H1 (cell line): Measurements from ENCODE around the gene RMND1. TPM values are rescaled to one million over a fixed set of nuclear protein-coding genes. Genes with fewer than 3 reads are reported as not detected.

Experiments
- CTCF ChIA-PET: fragments of 300-600 bp; sonication (Branson Sonifier 250); formaldehyde crosslinking; loops from one replicate; lab custom pipeline; 2021; ENCODE audit not compliant: partially characterized antibody; lab: Charles Lee
- POLR2A ChIA-PET: fragments of 300-600 bp; sonication (Branson Sonifier 250); formaldehyde crosslinking; loops from one replicate; lab custom pipeline; 2021; ENCODE audit warnings: inconsistent platforms; ENCODE audit not compliant: partially characterized antibody; lab: Charles Lee
- DNase-seq, 2 experiments: peaks; one replicate each; pipeline versions ENCODE4 v3.0.0 to v3.0.0-alpha.2; 2010 to 2022; ENCODE audit warnings: low spot score in 2 of 2, low read depth in 1 of 2, mixed read lengths in 1 of 2
- FAIRE-seq: peaks from 2 replicates; lab custom pipeline; 2011; peaks lifted over from hg19 to GRCh38; lab: Jason Lieb, UNC
- H2AFZ ChIP-seq: 2 replicates; pipeline ENCODE4 v1.8.1; 2012; ENCODE audit warnings: low read length, inconsistent platforms
- H2AK5ac ChIP-seq: 2 replicates; pipeline ENCODE4 v1.6.1; 2013; ENCODE audit warnings: low read depth, low read length
- H2BK120ac ChIP-seq: replicated peaks from 2 replicates; pipeline ENCODE3; 2013; ENCODE audit warnings: low read depth, low read length, inconsistent platforms
- H2BK12ac ChIP-seq: 2 replicates; pipeline ENCODE4 v1.6.1; 2013; ENCODE audit warnings: low read depth, low read length
- H2BK15ac ChIP-seq: 2 replicates; pipeline ENCODE4 v1.6.1; 2013; ENCODE audit warnings: low read length
- H2BK20ac ChIP-seq: 2 replicates; pipeline ENCODE4 v1.6.1; 2013; ENCODE audit warnings: low read length
- H2BK5ac ChIP-seq: 2 replicates; pipeline ENCODE4 v1.6.1; 2013; ENCODE audit warnings: low read depth, low read length
- H3K14ac ChIP-seq: 2 replicates; pipeline ENCODE4 v1.6.1; 2013; ENCODE audit warnings: inconsistent platforms; ENCODE audit not compliant: insufficient read length
- H3K18ac ChIP-seq: 2 replicates; pipeline ENCODE4 v1.6.1; 2013; ENCODE audit warnings: low read length; ENCODE audit errors: extremely low read depth
- H3K23ac ChIP-seq: 2 replicates; pipeline ENCODE4 v1.6.1; 2013; ENCODE audit warnings: inconsistent platforms; ENCODE audit not compliant: insufficient read length
- H3K23me2 ChIP-seq: 2 replicates; pipeline ENCODE4 v1.6.1; 2013; ENCODE audit warnings: low read depth, low read length
- H3K27ac ChIP-seq: 2 replicates; pipeline ENCODE4 v1.6.1; 2011; ENCODE audit warnings: low read depth, low read length, inconsistent platforms
- H3K27me3 ChIP-seq, 4 experiments: replicated peaks in 1 of 4; 1 replicate in 1 of 4; 2 replicates in 3 of 4; pipeline versions ENCODE4 v1.6.1 to v1.8.1; 2011 to 2013; ENCODE audit warnings: low read length in 3 of 4, mild to moderate bottlenecking in 3 of 4, inconsistent platforms in 2 of 4, mixed read lengths in 2 of 4, moderate library complexity in 1 of 4; ENCODE audit not compliant: control insufficient read depth in 3 of 4, insufficient read depth in 3 of 4; ENCODE audit errors: extremely low read depth in 1 of 4
- H3K36me3 ChIP-seq, 4 experiments: 2 replicates each; pipeline versions ENCODE4 v1.6.1 to v1.8.1; 2011 to 2013; ENCODE audit warnings: mild to moderate bottlenecking in 4 of 4, low read length in 3 of 4, moderate library complexity in 2 of 4, control low read depth in 1 of 4, inconsistent platforms in 1 of 4; ENCODE audit not compliant: insufficient read depth in 4 of 4, control insufficient read depth in 2 of 4
- H3K4ac ChIP-seq: replicated peaks from 2 replicates; pipeline ENCODE3; 2013; ENCODE audit warnings: low read length, low read depth, mixed read lengths, inconsistent platforms; ENCODE audit not compliant: insufficient read length
- H3K4me1 ChIP-seq, 4 experiments: replicated peaks in 1 of 4; 1 replicate in 1 of 4; 2 replicates in 3 of 4; pipeline versions ENCODE4 v1.6.1 to v1.8.1; 2011 to 2013; ENCODE audit warnings: low read length in 3 of 4, inconsistent platforms in 2 of 4, mixed read lengths in 1 of 4; ENCODE audit not compliant: insufficient read depth in 4 of 4, control insufficient read depth in 3 of 4
- H3K4me2 ChIP-seq, 2 experiments: 2 replicates each; pipeline versions ENCODE4 v1.6.1 to v1.8.1; 2011 to 2013; ENCODE audit warnings: low read depth in 2 of 2, low read length in 2 of 2, control low read depth in 1 of 2, inconsistent platforms in 1 of 2, mild to moderate bottlenecking in 1 of 2; ENCODE audit not compliant: insufficient read depth in 1 of 2
- H3K4me3 ChIP-seq, 4 experiments: fragments of 200-600, 300-600 bp in 1 of 4; sonication (generic), shearing (Covaris generic), sonication (Bioruptor Twin) in 1 of 4; 2 replicates each; pipeline versions ENCODE4 v1.5.1 to v1.8.1; 2011 to 2016; ENCODE audit warnings: low read length in 4 of 4, low read depth in 3 of 4, control low read depth in 2 of 4, inconsistent platforms in 2 of 4, mild to moderate bottlenecking in 2 of 4, mixed read lengths in 1 of 4, moderate library complexity in 1 of 4; ENCODE audit not compliant: insufficient read depth in 2 of 4; ENCODE audit errors: extremely low read depth in 1 of 4
- H3K56ac ChIP-seq: replicated peaks from 2 replicates; pipeline ENCODE3; 2013; ENCODE audit warnings: low read depth, mild to moderate bottlenecking, mixed read lengths, low read length, inconsistent platforms; ENCODE audit not compliant: insufficient read length
- H3K79me1 ChIP-seq: 2 replicates; pipeline ENCODE4 v1.6.1; 2013; ENCODE audit warnings: low read depth, low read length, control low read depth
- H3K79me2 ChIP-seq, 2 experiments: 2 replicates each; pipeline versions ENCODE4 v1.6.1 to v1.8.1; 2012 to 2013; ENCODE audit warnings: low read length in 2 of 2, mild to moderate bottlenecking in 2 of 2, inconsistent platforms in 1 of 2; ENCODE audit not compliant: insufficient read depth in 2 of 2, control insufficient read depth in 1 of 2
- H3K9ac ChIP-seq, 4 experiments: replicated peaks in 1 of 4; 1 replicate in 1 of 4; 2 replicates in 3 of 4; pipeline versions ENCODE4 v1.6.1 to v1.8.1; 2011 to 2013; ENCODE audit warnings: low read depth in 3 of 4, low read length in 3 of 4, control low read depth in 2 of 4, mild to moderate bottlenecking in 2 of 4, moderate library complexity in 2 of 4, inconsistent platforms in 1 of 4; ENCODE audit errors: extremely low read depth in 1 of 4
- H3K9me3 ChIP-seq, 2 experiments: 2 replicates each; pipeline versions ENCODE4 v1.6.1 to v1.8.1; 2012 to 2013; ENCODE audit warnings: mild to moderate bottlenecking in 2 of 2, moderate library complexity in 2 of 2, control low read depth in 1 of 2, inconsistent platforms in 1 of 2, low read depth in 1 of 2, low read length in 1 of 2, mixed read lengths in 1 of 2; ENCODE audit not compliant: insufficient read depth in 2 of 2
- H4K20me1 ChIP-seq, 2 experiments: replicated peaks in 1 of 2; 2 replicates each; pipeline versions ENCODE3 to v1.8.1; 2011 to 2013; ENCODE audit warnings: inconsistent platforms in 2 of 2, low read length in 2 of 2, mild to moderate bottlenecking in 1 of 2; ENCODE audit not compliant: insufficient read depth in 2 of 2, control insufficient read depth in 1 of 2
- H4K5ac ChIP-seq: 2 replicates; pipeline ENCODE4 v1.6.1; 2013; ENCODE audit warnings: low read length, low read depth, mixed read lengths, inconsistent platforms; ENCODE audit not compliant: insufficient read length
- H4K8ac ChIP-seq: 2 replicates; pipeline ENCODE4 v1.8.0; 2013; ENCODE audit warnings: mild to moderate bottlenecking, moderate library complexity, low read length, inconsistent platforms; ENCODE audit not compliant: insufficient read depth; ENCODE audit errors: extremely low read depth
- H4K91ac ChIP-seq: replicated peaks from 2 replicates; pipeline ENCODE3; 2013; ENCODE audit warnings: low read length, mixed read lengths, inconsistent platforms; ENCODE audit not compliant: insufficient read length
- BACH1 ChIP-seq: IDR thresholded peaks from 2 replicates; pipeline ENCODE4 v1.6.1; 2012; ENCODE audit warnings: low read length, improper control_type of control experiment
- CTBP2 ChIP-seq: IDR thresholded peaks from 2 replicates; pipeline ENCODE4 v1.7.0; 2011; ENCODE audit warnings: borderline replicate concordance, mild to moderate bottlenecking, moderate library complexity, mixed read lengths, low read length; ENCODE audit not compliant: insufficient read depth, insufficient read length
- E2F6 ChIP-seq: IDR thresholded peaks from 2 replicates; pipeline ENCODE4 v1.6.1; 2012; ENCODE audit warnings: inconsistent platforms
- EP300 ChIP-seq, 2 experiments: IDR thresholded peaks; 1 replicate in 1 of 2; 2 replicates in 1 of 2; pipeline ENCODE4 v1.6.1; 2011 to 2012; ENCODE audit warnings: low read depth in 2 of 2, low read length in 2 of 2, mild to moderate bottlenecking in 2 of 2, borderline replicate concordance in 1 of 2, inconsistent platforms in 1 of 2, moderate library complexity in 1 of 2
- JUN ChIP-seq: IDR thresholded peaks from 2 replicates; pipeline ENCODE4 v1.6.1; 2011; ENCODE audit warnings: low read depth, mild to moderate bottlenecking, improper control_type of control experiment, low read length
- MAX ChIP-seq: IDR thresholded peaks from 2 replicates; pipeline ENCODE4 v1.6.1; 2012; ENCODE audit warnings: inconsistent platforms
- RNF2 ChIP-seq: fragments of 200-900, 300-1000 bp; sonication (generic); IDR thresholded peaks from 2 replicates; pipeline ENCODE4 v1.7.1; 2016; ENCODE audit warnings: borderline replicate concordance, low read depth, mild to moderate bottlenecking, antibody characterized with exemption, low read length; ENCODE audit not compliant: poor library complexity, severe bottlenecking; ENCODE audit errors: missing control alignments
- RXRA ChIP-seq: IDR thresholded peaks from 2 replicates; pipeline ENCODE4 v1.6.1; 2011; ENCODE audit warnings: low read depth, mild to moderate bottlenecking, low read length, moderate library complexity; ENCODE audit not compliant: insufficient read depth
- TAF7 ChIP-seq: optimal IDR thresholded peaks from 2 replicates; pipeline ENCODE3; 2011; ENCODE audit warnings: low read depth, mild to moderate bottlenecking, inconsistent platforms, low read length, moderate library complexity, borderline replicate concordance
- WGBS, 2 experiments: shearing (Covaris generic) in 1 of 2; methylation state at CpG; one replicate each; pipeline versions ENCODE4 v1.1.6 to v1.1.7; 2013 to 2015; ENCODE audit warnings: low lambda C conversion rate in 2 of 2, mixed read lengths in 2 of 2, inconsistent platforms in 1 of 2, low coverage in 1 of 2, missing lambda C conversion rate in 1 of 2; ENCODE audit not compliant: insufficient replicate concordance in 2 of 2, insufficient coverage in 1 of 2, insufficient read length in 1 of 2; ENCODE audit errors: extremely low coverage in 1 of 2, missing lambda C conversion rate in 1 of 2; 5-methylcytosine and 5-hydroxymethylcytosine counted together
- polyA plus RNA-seq, 7 experiments: library from polyadenylated mRNA; depleted of rRNA in 3 of 7; stranded (reverse) in 5 of 7; unstranded in 2 of 7; fragments of >200 nt in 5 of 7; fragments of 200-250 nt in 2 of 7; gene quantifications; 1 replicate in 5 of 7; 2 replicates in 1 of 7; 4 replicates in 1 of 7; pipeline versions ENCODE4 v1.2.1 to v1.2.3, GENCODE V29; 2011 to 2013; ENCODE audit warnings: missing spikeins in 2 of 7, mixed read lengths in 2 of 7
- total RNA-seq: library from RNA; stranded (reverse); fragmentation: NEBNext Ultra II Directional; extraction: Animal tissue kit (Norgen Biotek cat#: 25700); gene quantifications from 2 replicates; pipeline ENCODE4 v1.2.1, GENCODE V29; 2021

RMND1 gene
- total and polyA plus RNA-seq, 2 of the 8 experiments (the other 6 are each of a cell fraction or from before 2014, with no cell fraction given), result 7.3 to 21.9 TPM

- POLR2A ChIA-PET, result interaction anchor here (0.9 to 1.2 kb wide), 2 partner anchors 43 to 121 kb away, joined by 3 read pairs; partner anchors contain the start of gene RMND1
Observed at GRCh38 chr6:151494936-151495320, 43.0 kb upstream of the RMND1 start.

More at GRCh38 chr6:151494936-151495320, 43.0 kb upstream of the RMND1 start:
- Histone ChIP-seq H3K23ac (no peak overlapping the region), H2BK20ac (no peak overlapping the region), H3K9ac (no peak overlapping the region), H3K4me3 (peak overlapping the region in 3 of 4 experiments; percentile 49 to 91 (median 56); a peak in 5 of 8 replicates), H3K4me1 (peaks cover 0 to 5% (median 4%) of the 10 kb centered on the region in 4 experiments; a peak in 5 of 7 replicates), H4K5ac (no peak overlapping the region), H3K79me2 (no peaks in the 10 kb centered on the region), H3K79me1 (no peaks in the 10 kb centered on the region), H4K91ac (no peak overlapping the region), H3K36me3 (no peaks in the 10 kb centered on the region), H3K56ac (no peak overlapping the region), H2BK15ac (no peak overlapping the region), H2BK120ac (no peak overlapping the region), H3K27ac (no peak overlapping the region), H3K4ac (no peak overlapping the region), H2BK5ac (no peak overlapping the region), H3K27me3 (peaks cover 0 to 29% (median 18%) of the 10 kb centered on the region in 4 experiments; a peak in 5 of 7 replicates), H3K23me2 (peaks cover 10% of the 10 kb centered on the region), H3K18ac (no peak overlapping the region), H3K4me2 (peak overlapping the region; percentile 74 to 99), H2BK12ac (no peak overlapping the region), H4K20me1 (no peaks in the 10 kb centered on the region), H4K8ac (no peak overlapping the region), H2AFZ (no peak overlapping the region), H3K14ac (no peak overlapping the region), H2AK5ac (no peak overlapping the region)
- CTCF ChIA-PET, result interaction anchor here (0.8 kb wide), 1 partner anchor 12 kb away, joined by 5 read pairs; no protein-coding TSS in a partner anchor
- 75% methylated on average over 4 of the region's 4 CpGs; no CpG with 5 or more reads in 1 of the 2 experiments for WGBS, 2 experiments
- no peak for DNase-seq
- FAIRE-seq, result no peak
- no peak for TF ChIP-seq BACH1
- TF ChIP-seq TAF7, result no peak
- TF ChIP-seq RXRA, result no peak
- no peak for TF ChIP-seq JUN
- TF ChIP-seq EP300 (IDR thresholded peaks at IDR 0.05; ENCODE audit: borderline replicate concordance in 1 of 2, low read depth in 2 of 2, low read length in 2 of 2), result no peak
- TF ChIP-seq MAX, result no peak
- no peak for TF ChIP-seq E2F6
- TF ChIP-seq RNF2, result no peak
- TF ChIP-seq CTBP2, result no peak
- TF ChIP-seq, all 59 proteins: peak for 0
- no peaks in the 10 kb centered on the region for H3K9me3 ChIP-seq
